NCI-H345 (cell line): Measurements from ENCODE around the gene ZNF664.

ENCODE experiments used
- DNase-seq: peaks from one replicate; lab custom pipeline; 2025; lab: John Stamatoyannopoulos, UW

ZNF664 gene

GRCh38 chr12:124010687-124011086 lies 37.7 kb downstream of the ZNF664 start:
- DNase-seq = no peak

DNA sequence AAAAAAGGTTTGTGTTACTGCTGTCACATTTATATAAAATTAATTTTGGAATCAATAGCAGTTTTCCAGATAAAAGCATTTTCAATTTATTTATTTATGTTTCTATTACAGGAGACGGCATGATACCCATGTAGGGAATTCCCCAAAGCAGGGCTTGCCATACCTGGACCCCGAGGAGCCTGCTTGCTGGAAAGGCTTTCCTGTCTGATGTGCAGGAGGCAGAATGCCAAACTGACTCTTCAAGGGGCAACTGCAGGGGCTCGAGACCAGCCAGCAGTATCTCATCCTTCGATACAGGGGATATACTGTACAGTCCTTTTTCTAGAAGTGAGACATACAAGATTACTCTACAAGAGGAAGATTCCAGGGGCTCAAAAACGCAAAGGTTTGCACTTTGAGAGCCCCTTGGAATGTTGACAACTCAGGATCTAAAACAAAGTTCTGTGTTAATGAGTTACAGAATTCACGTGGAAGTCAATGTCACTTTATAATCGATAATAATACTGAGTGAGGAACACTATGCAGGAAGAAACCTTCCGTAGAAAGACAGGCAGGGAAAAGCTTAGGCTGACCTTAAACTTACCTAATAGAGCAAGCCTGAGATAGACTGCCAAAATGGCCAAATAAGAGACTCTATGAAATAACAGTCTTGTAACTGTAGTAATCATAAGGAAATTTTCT lies 38.6 kb downstream of the ZNF664 start:
- DNase-seq = no peak

DNA sequence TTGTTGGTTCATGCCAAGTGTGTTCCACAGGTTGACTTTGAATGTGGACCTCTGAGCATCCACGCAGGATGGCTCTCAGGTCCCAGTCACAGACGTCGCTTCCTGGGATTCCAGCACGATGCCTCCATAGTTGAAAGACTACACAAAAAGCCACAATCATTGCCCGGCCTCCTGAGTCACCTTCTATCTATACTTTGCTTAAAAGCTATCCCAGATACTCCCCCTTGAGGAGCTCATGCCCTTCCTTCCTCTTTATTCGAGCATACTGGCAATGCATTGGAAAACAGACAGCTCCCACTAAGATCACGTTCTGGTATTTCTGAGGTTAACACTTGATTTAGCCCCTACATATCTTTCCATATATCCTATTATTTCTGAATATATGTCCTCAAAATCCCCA lies 40.1 kb downstream of the ZNF664 start:
- DNase-seq = no peak

DNA sequence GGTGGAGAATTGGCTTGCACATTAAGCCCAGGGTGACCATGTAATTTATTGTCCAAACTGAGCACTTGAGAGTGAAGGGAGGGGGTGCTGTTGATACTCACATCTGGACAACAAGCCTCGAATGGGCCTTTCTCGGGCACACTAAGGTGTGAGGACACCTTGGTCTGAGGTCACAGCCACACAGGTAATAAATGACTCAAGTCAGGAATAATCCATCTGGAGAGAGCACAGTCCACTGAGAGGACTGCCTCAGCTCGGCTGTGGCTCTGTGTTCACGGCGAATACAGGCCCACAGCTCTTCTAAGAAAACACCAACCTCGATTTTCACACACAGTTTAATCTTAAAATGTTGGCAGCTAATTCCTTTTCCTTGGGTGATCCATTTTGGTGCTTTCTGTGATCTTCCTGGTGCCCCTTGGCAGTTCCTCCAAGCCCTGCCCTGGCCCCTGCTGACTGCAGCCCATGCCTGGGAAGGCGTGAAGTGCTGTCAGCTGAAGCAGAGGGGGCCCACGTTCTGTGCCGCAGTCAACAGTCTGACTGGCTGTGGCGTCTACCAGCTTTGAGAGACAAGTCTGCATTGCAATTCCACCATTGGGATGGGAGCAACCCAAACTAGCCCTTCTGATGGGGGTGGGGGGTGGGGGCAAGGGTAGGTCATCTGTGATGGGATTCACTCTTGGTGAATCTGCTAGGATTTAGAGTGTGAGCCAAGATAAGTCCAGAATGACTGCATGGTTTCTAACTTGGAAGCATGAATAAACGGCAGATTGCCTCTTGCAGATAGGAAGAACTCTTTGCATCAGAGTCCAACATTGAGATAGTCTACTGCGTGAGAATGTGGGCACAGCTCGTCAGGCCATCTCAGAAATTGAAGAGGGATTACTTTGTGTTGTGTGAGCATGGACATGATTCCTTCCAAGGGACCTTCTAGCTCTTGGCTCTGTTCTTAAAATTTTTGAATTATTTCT lies 42.8 kb downstream of the ZNF664 start:
- DNase-seq = no peak

GRCh38 chr12:124017064-124017463 lies 44.0 kb downstream of the ZNF664 start:
- no peak for DNase-seq

- DNase-seq = no peak
Observed at GRCh38 chr12:124018539-124018938, 45.5 kb downstream of the ZNF664 start.

GRCh38 chr12:124019115-124019514 lies 46.1 kb downstream of the ZNF664 start:
- DNase-seq = no peak

GRCh38 chr12:124020514-124020949 lies 47.5 kb downstream of the ZNF664 start:
- DNase-seq = no peak

DNA sequence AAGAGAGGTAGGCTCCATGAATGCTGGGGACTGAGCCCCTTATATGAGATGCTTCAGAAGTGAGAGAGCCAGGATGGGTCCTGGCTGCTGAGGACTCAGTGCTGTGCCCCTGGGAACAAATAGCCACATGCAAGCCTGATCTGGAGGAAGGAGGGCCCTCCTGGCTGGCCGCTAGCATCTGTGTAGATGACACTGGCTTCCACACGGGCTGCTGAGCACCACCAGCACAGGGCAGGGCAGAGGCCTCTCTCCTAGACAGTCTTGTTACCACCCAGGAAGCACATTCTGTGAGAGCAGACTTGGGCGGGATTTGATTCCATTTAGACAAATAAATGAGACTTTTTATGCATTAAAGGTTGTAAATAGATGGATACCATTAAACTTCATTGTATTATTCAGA lies 48.0 kb downstream of the ZNF664 start:
- no peak for DNase-seq

- DNase-seq = no peak
Observed at GRCh38 chr12:124022161-124022560, 49.1 kb downstream of the ZNF664 start.

DNA sequence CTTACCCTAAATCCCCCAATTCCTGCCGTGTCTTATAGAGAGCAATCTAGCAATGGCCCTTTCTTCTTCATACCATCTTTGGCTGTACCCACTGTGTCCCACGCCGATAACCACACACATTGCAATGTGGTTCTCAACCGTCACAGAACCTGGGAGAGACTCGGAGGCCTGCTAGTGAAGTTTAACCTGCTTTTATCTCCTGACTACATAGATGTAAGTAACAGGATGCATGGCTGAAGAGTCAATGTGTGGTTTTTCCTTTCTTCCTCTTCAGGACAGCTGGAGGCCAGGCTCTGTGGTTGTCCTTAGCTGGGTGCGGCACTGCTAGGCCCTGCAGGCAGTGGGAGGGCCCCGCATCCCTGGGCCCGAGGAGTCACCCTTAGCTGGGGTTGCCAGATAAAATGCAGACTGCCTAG lies 51.3 kb downstream of the ZNF664 start:
- no peak for DNase-seq

DNA sequence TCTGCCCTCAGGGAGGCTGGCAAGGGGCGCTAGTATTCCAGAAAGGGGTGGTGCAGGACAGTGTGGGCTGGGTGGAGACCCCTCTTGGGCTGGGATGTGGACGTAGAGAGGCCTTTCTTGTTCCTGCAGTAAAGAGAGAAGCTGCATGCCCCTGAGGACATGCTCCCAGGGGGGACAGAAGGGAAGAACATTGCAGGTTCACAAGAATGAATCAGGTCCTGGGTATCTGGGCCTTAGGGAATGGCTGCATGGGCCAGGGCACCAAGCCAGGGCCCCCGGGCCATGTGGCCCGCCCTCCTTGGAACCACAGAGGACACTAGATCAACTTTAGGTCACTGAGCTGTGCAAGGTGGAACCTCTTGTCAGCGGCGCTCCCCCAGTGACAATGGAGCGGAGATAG lies 51.8 kb downstream of the ZNF664 start:
- no peak for DNase-seq

GRCh38 chr12:124025661-124026060 lies 52.6 kb downstream of the ZNF664 start:
- DNase-seq = no peak

DNA sequence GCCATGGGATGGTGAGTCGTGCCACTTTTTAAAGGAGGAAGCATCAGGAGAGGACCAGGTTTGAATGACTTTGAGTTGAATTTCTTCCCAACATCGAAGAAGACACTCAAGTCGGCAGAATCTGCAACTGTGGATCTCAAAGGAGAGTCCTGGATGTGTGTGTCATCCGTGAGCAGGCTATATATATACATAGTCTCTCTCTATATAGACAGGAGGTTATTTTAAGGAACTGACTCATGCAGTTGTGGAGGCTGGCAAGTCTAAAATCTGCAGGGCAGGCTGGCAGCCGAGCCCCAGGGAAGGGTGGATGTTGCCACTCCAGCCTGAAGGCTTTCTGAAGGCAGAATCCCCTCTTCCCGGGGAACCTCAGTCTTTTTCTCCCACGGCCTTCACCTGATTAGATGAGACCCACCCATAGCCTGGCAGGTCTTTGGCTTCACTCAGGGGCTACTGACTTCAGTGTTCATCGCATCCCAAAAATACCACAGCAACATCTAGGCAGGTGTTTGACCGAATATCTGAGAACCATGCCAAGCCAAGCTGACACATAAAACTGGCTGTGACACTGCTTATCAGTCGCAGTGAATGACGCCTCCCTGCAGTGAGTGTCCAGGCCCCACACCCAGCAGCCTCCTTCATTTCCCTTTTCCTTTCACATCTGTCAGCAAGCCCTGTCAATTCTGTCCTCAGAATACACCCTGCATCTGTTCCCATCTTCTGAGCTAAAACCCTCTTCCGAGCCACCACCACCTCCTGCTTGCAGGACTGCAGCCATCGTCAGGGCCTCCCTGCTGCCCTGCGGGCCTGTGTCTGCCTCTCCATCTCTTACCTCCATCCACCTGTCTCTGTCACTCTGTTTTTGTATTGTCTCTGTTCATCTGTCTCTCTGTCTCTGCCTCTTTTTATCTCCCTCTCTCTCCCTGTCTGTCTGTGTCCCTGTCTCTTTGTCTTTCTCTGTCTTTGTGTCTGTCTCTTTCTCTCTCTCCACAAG lies 54.0 kb downstream of the ZNF664 start:
- DNase-seq = no peak

- no peak for DNase-seq
Observed at GRCh38 chr12:124027753-124028554, 54.9 kb downstream of the ZNF664 start.

DNA sequence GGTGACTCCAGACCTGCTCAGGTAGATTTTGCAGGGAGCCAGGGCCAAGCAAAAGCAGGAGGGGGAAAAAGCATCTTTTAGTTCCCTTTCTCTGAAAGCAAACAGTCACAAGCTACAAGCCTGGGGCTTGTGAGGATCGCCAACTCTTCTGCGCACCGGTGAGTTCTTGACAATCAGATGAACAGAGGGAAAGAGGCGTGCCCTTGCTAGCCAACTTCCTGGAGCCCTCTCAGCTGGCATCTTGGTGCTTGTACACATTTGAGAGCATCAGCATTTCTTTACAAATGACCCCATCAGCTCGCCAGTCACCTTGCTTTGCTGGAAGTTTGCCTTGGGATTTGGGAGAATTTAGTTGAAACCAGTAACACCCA lies 55.5 kb downstream of the ZNF664 start:
- no peak for DNase-seq

DNA sequence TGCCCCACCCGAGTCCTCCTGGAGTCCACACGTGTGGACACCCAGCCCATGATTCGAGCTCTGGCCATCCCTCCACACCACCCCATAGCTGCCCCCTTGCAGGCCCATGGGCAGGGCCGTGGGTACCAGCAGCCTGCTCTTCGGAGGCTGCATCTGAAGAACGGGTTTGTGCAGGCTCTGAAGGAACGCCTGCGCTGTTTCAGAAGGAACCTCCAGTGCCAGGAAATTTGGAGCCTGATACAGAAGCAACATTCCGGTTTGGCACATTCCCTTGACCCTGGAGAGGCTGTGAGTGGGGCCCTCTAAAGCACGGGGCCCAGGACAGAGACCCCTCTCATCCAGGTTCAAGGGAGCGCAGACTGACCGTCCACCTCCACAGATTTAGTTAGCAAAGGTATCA lies 57.0 kb downstream of the ZNF664 start:
- no peak for DNase-seq

GRCh38 chr12:124030510-124030909 lies 57.5 kb downstream of the ZNF664 start:
- no peak for DNase-seq

- no peak for DNase-seq
Observed at GRCh38 chr12:124031058-124031457, 58.0 kb downstream of the ZNF664 start.

DNA sequence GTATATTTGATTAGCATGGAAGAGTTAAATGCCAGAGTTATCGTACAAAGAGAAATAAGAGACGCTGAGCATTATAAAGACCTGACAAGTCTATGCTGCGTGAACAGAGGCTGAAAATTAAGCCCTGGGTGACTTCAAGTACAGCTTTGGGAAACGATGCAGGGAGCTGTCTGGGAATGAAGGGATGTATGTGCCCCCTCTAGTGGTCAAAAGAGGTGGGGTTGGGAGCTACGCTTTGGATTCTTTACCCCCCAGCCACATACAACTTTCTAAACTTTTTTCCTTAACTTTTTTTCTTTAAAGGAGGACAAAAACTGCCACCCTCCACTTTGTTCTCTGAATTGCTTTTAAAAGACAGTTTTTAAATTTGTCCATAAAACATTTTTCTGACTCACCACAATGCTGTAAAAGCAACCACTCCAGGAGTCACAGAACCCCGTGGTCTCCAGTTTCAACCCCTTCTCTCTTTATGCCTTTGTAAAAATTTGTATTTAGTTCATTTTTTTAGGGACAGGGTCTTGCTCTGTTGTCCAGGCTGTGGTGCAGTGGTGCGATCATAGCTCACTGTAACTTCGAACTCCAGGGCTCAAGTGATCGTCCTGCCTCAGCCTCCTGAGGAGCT lies 59.4 kb downstream of the ZNF664 start:
- peak; percentile 47 for DNase-seq

DNA sequence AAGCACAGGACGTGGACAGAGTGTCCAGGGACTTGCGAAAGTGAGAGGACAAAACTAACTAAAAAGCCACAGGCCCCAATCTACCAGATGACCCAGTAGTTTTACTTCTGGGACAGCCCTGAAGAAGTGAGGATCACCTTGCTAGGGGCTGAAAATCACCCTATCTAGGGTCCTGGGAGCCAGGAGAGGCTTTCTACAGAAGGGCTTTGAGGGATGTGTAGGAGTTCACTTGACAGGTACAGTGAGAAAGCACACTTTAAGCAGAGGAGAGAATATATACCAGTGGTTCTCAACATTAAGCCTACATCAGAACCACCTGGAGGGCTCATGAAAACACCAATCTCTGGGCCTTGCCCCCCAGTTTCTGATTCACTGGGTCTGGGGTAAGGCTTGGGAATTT lies 60.8 kb downstream of the ZNF664 start:
- no peak for DNase-seq
